ENCODE data around the gene TNFRSF12A.
A peak's percentile ranks its signal among the peaks of the same experiment; 100 is the strongest.

The TNFRSF12A gene, protein sequence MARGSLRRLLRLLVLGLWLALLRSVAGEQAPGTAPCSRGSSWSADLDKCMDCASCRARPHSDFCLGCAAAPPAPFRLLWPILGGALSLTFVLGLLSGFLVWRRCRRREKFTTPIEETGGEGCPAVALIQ

DNA sequence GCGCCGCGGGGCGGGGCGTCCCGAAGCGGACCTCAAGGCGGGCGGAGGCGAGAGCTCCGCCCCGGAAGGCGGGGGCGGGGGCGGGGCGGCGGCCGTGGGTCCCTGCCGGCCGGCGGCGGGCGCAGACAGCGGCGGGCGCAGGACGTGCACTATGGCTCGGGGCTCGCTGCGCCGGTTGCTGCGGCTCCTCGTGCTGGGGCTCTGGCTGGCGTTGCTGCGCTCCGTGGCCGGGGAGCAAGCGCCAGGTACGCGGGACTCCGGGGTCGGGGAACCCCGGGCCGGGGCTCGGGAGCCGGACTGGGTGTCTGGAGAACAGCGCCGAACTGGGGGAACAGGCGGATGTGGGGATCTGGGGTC lies at the start of gene TNFRSF12A:
Gene TNFRSF12A, plus strand, starts transcription at position 122 of the 357 bp plus-strand sequence. Its CDS starts 30 bp downstream, at position 152.
- Histone ChIP-seq H3K4me3 (ENCODE audit: low read depth, low read length) (peak within 1 kb of the TSS; percentile 94), H3K36me3 (ENCODE audit: control insufficient read depth, insufficient read depth, low read length) (peaks cover 24% of the 10 kb centered on the region), H3K9ac (ENCODE audit: low read length) (peak within 1 kb of the TSS; percentile 98), H3K9me3 (ENCODE audit: control insufficient read depth, insufficient read depth, low read depth, low read length) (no peaks in the 10 kb centered on the region), H3K27me3 (ENCODE audit: control insufficient read depth, insufficient read depth, low read length) (no peaks in the 10 kb centered on the region), H3K27ac (ENCODE audit: low read depth, low read length) (peak within 1 kb of the TSS; percentile 99), H3K4me1 (ENCODE audit: control insufficient read depth, insufficient read depth, low read length) (peaks cover 31% of the 10 kb centered on the region)

DNA sequence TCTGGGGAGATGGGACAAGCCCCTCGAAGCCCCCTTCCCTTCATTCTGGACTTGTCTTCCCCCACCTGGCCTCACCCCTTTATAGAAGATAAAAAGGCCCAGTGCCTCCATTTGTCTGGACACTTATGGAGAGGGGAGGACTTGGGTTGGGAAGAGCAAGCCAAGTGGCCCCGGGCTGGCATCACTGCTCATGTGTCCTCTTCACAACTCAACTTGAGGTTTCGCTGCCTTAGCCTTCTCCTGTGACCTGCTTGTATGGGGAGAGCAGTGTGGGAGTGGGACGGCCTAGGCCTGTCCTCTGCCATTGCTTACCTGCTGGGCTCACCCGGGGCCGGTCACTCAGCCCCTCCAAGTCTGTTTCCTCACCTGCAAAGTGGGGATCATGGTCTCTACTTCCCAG lies 49.6 kb upstream of the TNFRSF12A start:
- H3K27ac ChIP-seq (ENCODE audit: low read depth, low read length) = no peak overlapping the region
- H3K9me3 ChIP-seq (ENCODE audit: control insufficient read depth, insufficient read depth, low read depth, low read length) = no peaks in the 10 kb centered on the region
- peaks cover 45% of the 10 kb centered on the region for H3K36me3 ChIP-seq (ENCODE audit: control insufficient read depth, insufficient read depth, low read length)
- H3K9ac ChIP-seq (ENCODE audit: low read length) = peak overlapping the region; percentile 90
- peaks cover 28% of the 10 kb centered on the region; the same call in 1 of the 2 replicates for H3K27me3 ChIP-seq (ENCODE audit: control insufficient read depth, insufficient read depth, low read length)
- H3K4me3 ChIP-seq (ENCODE audit: low read depth, low read length) = peak overlapping the region; percentile 76
- peaks cover 14% of the 10 kb centered on the region for H3K4me1 ChIP-seq (ENCODE audit: control insufficient read depth, insufficient read depth, low read length)

DNA sequence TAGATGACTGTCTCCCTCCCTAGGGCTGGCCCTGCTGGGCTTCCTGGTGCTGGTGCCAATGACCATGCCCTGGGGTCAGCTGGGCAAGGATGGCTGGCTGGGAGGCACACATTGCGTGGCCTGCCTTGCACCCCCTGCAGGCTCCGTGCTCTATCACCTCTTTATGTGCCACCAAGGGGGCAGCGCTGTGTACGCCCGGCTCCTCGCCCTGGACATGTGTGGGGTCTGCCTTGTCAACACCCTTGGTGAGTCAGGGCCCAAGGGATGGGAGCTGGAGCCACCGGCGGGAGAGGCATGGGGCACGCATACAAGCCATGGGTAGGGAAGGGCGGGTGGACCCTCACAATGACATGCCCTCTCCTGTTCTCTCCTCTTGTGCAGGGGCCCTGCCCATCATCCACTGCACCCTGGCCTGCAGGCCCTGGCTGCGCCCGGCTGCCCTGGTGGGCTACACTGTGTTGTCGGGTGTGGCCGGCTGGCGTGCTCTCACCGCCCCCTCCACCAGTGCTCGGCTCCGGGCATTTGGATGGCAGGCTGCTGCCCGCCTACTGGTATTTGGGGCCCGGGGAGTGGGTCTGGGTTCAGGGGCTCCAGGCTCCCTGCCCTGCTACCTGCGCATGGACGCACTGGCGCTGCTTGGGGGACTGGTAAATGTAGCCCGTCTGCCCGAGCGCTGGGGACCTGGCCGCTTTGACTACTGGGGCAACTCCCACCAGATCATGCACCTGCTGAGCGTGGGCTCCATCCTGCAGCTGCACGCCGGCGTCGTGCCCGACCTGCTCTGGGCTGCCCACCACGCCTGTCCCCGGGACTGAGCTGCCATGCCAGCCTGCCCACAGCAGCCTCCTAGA lies 48.8 kb upstream of the TNFRSF12A start:
- H3K27ac ChIP-seq (ENCODE audit: low read depth, low read length) = no peak overlapping the region
- peaks cover 52% of the 10 kb centered on the region for H3K36me3 ChIP-seq (ENCODE audit: control insufficient read depth, insufficient read depth, low read length)
- H3K27me3 ChIP-seq (ENCODE audit: control insufficient read depth, insufficient read depth, low read length) = peaks cover 21% of the 10 kb centered on the region; the same call in 1 of the 2 replicates
- H3K4me3 ChIP-seq (ENCODE audit: low read depth, low read length) = peak overlapping the region; percentile 76; the same call in 1 of the 2 replicates
- no peak overlapping the region for H3K9ac ChIP-seq (ENCODE audit: low read length)
- H3K9me3 ChIP-seq (ENCODE audit: control insufficient read depth, insufficient read depth, low read depth, low read length) = no peaks in the 10 kb centered on the region
- H3K4me1 ChIP-seq (ENCODE audit: control insufficient read depth, insufficient read depth, low read length) = peaks cover 14% of the 10 kb centered on the region

DNA sequence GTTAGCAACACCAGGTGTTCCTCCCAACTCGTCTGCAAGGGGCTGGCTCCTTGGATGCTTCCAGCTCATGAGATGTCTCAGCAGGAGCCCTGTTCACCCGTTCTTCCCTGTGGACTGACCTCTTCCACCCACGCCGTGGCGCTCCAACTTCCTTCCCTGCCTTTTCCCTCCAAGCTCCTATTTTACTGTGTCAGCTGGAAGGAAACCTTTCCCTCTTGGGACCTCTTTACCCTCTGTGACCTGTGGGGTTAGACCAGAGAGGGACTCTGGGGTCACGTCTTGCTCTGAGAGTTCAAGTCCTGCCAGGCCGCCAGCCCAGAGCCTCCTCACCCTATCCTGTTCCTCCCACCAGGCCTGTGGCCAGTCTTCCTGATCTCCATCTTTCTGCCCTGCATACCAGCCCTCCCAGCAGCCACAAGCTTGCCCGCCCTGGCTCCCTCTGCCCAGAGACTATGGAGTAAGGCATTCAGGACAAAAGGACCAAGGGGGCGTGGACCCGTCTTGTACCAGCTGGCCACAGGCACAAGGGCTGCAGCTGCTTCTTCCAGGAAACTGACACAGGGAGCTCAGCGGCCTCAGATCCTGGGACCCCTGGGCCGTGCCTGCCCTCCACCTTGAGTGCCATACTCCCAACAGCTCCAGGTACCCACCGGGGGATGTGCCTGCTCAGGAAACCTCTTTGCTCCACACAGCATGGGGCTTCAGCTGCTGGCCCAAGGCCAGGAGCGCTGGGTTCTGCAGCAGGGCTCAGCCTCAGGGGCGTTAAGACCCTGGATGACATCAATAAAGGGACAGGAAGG lies 48.0 kb upstream of the TNFRSF12A start:
- peaks cover 60% of the 10 kb centered on the region for H3K36me3 ChIP-seq (ENCODE audit: control insufficient read depth, insufficient read depth, low read length)

DNA sequence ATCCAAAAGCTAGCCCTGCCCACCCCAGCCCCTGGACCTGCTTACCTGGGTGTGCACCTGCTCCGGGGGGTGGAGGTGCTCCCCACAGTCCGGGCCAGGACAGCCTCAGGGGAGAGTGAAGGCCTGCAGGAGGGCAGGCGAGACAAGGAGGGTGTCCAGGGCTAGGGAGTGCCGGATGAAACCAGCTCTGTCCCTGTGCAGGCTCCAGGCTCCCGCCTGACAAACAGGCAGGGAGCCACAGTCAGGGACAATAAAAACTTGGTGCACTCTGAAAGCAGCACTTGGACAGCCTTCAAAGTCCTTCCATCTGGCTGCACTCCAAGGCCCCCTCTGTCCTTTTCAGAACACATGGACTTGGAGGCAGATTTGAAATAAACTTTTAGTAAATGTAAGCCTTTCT lies 47.1 kb upstream of the TNFRSF12A start:
- no peak overlapping the region for H3K27ac ChIP-seq (ENCODE audit: low read depth, low read length)
- H3K27me3 ChIP-seq (ENCODE audit: control insufficient read depth, insufficient read depth, low read length) = peaks cover 6% of the 10 kb centered on the region; the same call in 1 of the 2 replicates
- no peak overlapping the region for H3K4me3 ChIP-seq (ENCODE audit: low read depth, low read length)
- peaks cover 14% of the 10 kb centered on the region for H3K4me1 ChIP-seq (ENCODE audit: control insufficient read depth, insufficient read depth, low read length)
- H3K9ac ChIP-seq (ENCODE audit: low read length) = no peak overlapping the region
- peaks cover 68% of the 10 kb centered on the region for H3K36me3 ChIP-seq (ENCODE audit: control insufficient read depth, insufficient read depth, low read length)
- no peaks in the 10 kb centered on the region for H3K9me3 ChIP-seq (ENCODE audit: control insufficient read depth, insufficient read depth, low read depth, low read length)

More for the DNA sequence above, 48.0 kb upstream of the TNFRSF12A start:
- Histone ChIP-seq H3K27me3 (ENCODE audit: control insufficient read depth, insufficient read depth, low read length) (peaks cover 15% of the 10 kb centered on the region; the same call in 1 of the 2 replicates), H3K4me1 (ENCODE audit: control insufficient read depth, insufficient read depth, low read length) (peaks cover 14% of the 10 kb centered on the region), H3K9ac (ENCODE audit: low read length) (no peak overlapping the region), H3K27ac (ENCODE audit: low read depth, low read length) (no peak overlapping the region), H3K9me3 (ENCODE audit: control insufficient read depth, insufficient read depth, low read depth, low read length) (no peaks in the 10 kb centered on the region), H3K4me3 (ENCODE audit: low read depth, low read length) (no peak overlapping the region)

DNA sequence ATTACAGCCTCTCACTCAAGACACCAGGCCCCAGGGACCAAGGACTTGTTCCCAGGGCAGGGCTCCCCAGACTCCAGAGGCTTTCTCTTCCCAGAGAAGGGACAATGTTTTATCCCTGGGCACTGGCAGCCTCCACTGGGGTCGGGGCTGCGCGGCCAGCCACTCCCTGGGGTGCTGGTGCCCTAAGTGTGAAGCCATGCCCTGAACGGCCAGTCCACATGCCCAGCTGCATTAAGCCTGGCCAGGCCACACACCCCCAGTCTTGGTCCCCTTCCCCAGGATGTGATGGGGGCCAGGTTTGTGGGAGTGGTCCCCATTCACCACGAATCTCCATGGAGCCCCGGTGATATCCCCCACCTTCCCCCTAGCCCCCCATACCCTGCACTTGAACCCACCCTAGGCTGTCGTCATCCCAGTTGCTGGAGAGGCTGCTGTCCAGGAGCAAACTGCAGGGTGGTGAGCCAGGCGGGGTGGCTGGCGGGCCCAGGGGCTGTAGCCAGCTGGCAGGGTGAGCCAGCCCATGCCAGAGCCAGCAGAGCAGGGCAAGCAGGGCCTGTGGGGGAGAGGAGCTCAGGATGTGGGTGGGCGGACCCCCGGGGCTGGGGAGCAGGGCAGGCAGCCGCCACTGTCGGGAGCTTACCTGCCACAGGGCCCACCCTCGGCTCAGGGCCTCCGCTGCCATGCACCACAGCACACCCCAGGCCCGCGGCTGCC lies 46.4 kb upstream of the TNFRSF12A start:
- no peaks in the 10 kb centered on the region for H3K27me3 ChIP-seq (ENCODE audit: control insufficient read depth, insufficient read depth, low read length)
- H3K27ac ChIP-seq (ENCODE audit: low read depth, low read length) = no peak overlapping the region
- H3K36me3 ChIP-seq (ENCODE audit: control insufficient read depth, insufficient read depth, low read length) = peaks cover 71% of the 10 kb centered on the region
- no peak overlapping the region for H3K4me3 ChIP-seq (ENCODE audit: low read depth, low read length)
- peaks cover 8% of the 10 kb centered on the region for H3K4me1 ChIP-seq (ENCODE audit: control insufficient read depth, insufficient read depth, low read length)
- no peak overlapping the region for H3K9ac ChIP-seq (ENCODE audit: low read length)
- no peaks in the 10 kb centered on the region for H3K9me3 ChIP-seq (ENCODE audit: control insufficient read depth, insufficient read depth, low read depth, low read length)

DNA sequence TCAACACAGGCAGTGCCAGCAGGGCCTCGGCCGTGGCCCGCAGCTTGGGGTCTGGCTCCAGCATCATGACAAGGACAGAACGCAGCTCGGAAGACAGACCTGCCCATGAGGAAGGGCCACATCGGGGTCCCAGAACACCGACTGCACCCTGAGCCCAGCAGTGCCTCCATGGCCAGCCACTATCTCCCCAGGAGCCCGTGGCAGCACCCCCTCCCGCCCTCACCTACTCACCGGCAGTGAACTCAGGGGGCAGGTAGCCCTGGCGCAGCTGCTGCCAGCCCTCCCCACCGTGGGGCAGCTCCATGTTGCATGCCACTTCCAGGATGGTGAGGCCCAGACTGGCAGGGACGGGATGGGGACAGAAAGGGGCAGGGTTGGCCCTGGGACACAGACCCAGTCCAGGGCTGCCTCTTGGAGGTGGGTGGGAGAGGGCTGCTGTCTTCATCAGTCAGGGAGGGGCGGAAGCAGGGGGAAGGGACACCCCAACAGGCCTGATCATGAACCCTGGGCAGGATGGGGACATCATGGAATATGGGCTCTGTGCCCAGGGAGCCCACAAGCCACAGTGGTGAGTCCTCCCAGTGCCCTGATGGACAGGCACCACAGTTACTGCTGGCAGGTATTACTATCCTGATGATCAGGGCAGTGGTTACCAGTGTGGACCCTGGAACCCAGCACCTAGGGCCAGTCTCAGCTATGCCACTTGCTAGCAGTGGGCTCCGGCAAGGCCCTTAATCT lies 45.7 kb upstream of the TNFRSF12A start:
- Histone ChIP-seq H3K27ac (ENCODE audit: low read depth, low read length) (no peak overlapping the region), H3K4me3 (ENCODE audit: low read depth, low read length) (no peak overlapping the region), H3K9ac (ENCODE audit: low read length) (no peak overlapping the region), H3K36me3 (ENCODE audit: control insufficient read depth, insufficient read depth, low read length) (peaks cover 71% of the 10 kb centered on the region), H3K27me3 (ENCODE audit: control insufficient read depth, insufficient read depth, low read length) (no peaks in the 10 kb centered on the region), H3K9me3 (ENCODE audit: control insufficient read depth, insufficient read depth, low read depth, low read length) (no peaks in the 10 kb centered on the region), H3K4me1 (ENCODE audit: control insufficient read depth, insufficient read depth, low read length) (peaks cover 11% of the 10 kb centered on the region)

DNA sequence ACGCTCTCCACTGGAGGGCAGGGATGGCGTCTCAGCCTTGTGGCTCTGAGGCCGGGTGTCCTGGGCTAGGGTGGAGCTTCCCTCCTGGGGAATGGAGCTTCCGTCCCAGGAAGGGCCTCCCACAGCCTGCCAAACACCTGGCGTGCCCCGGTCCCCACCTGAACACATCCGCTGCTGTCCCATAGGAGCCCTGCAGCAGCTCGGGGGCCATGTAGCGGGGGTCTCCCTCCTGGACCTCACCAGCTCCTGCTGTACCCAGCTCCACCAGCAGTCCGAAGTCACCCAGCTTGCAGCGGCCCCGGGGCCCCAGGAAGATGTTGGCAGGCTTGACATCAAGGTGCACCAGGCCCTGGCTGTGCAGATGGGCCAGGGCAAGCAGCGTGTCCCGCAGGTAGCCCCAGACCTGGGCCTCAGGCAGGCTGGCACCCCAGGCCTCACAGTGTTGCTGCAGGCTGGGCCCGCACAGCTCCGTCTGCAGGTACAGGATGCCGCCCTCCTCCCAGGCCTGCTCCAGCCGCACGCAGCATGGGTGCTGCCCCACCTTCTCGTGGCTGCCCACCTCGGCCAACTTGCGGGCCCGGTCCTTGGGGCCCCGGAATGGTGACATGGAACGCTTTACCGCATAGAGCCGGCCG lies 44.9 kb upstream of the TNFRSF12A start:
- Histone ChIP-seq H3K36me3 (ENCODE audit: control insufficient read depth, insufficient read depth, low read length) (peaks cover 71% of the 10 kb centered on the region), H3K4me1 (ENCODE audit: control insufficient read depth, insufficient read depth, low read length) (peaks cover 13% of the 10 kb centered on the region), H3K9me3 (ENCODE audit: control insufficient read depth, insufficient read depth, low read depth, low read length) (no peaks in the 10 kb centered on the region), H3K9ac (ENCODE audit: low read length) (no peak overlapping the region), H3K4me3 (ENCODE audit: low read depth, low read length) (no peak overlapping the region), H3K27ac (ENCODE audit: low read depth, low read length) (no peak overlapping the region), H3K27me3 (ENCODE audit: control insufficient read depth, insufficient read depth, low read length) (no peaks in the 10 kb centered on the region)

DNA sequence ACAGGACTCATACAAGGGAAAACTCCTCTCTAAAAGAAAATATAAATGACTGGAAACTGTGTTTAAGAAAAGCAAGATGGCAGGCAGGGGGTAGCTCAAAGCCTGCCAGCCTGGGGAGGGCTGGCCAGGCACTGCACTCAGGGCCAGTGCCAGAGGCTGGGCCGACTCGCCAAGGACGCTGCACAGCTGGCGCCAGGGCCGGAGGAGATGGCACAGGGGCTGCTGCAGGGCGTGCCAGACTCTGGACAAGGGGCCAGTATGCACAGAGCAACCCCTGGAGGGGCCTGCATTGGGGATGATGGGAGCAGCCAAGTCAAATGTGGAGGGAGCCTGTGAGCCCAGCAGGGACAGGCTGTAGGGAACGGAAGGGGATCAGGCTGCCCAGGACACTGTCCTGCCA lies 44.0 kb upstream of the TNFRSF12A start:
- peaks cover 10% of the 10 kb centered on the region for H3K4me1 ChIP-seq (ENCODE audit: control insufficient read depth, insufficient read depth, low read length)
- H3K27me3 ChIP-seq (ENCODE audit: control insufficient read depth, insufficient read depth, low read length) = no peaks in the 10 kb centered on the region
- peaks cover 70% of the 10 kb centered on the region for H3K36me3 ChIP-seq (ENCODE audit: control insufficient read depth, insufficient read depth, low read length)
- H3K27ac ChIP-seq (ENCODE audit: low read depth, low read length) = no peak overlapping the region
- H3K9ac ChIP-seq (ENCODE audit: low read length) = no peak overlapping the region
- H3K9me3 ChIP-seq (ENCODE audit: control insufficient read depth, insufficient read depth, low read depth, low read length) = no peaks in the 10 kb centered on the region
- no peak overlapping the region for H3K4me3 ChIP-seq (ENCODE audit: low read depth, low read length)

DNA sequence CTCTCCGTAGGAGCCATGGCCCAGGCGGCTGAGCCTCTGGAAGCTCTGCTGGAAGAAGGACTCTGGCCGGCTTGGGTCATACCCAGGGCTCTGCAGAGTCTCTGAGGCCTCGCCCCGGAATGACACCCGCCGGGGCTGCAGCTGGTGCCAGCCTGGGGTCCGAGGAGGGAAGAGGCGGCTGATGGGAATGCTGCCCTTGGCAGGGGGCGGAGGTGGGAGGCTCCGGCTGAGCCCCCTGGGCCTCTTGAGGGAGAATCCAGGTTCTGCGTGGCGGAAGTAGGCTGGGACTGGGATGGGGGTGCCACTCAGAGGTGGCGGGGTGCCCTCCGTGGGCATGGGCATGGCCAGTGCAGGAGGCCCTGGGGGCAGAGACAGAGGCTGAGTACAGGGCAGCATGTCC lies 43.5 kb upstream of the TNFRSF12A start:
- H3K27ac ChIP-seq (ENCODE audit: low read depth, low read length) = no peak overlapping the region
- H3K9ac ChIP-seq (ENCODE audit: low read length) = no peak overlapping the region
- H3K36me3 ChIP-seq (ENCODE audit: control insufficient read depth, insufficient read depth, low read length) = peaks cover 65% of the 10 kb centered on the region
- H3K4me3 ChIP-seq (ENCODE audit: low read depth, low read length) = no peak overlapping the region
- H3K4me1 ChIP-seq (ENCODE audit: control insufficient read depth, insufficient read depth, low read length) = peaks cover 15% of the 10 kb centered on the region
- H3K9me3 ChIP-seq (ENCODE audit: control insufficient read depth, insufficient read depth, low read depth, low read length) = no peaks in the 10 kb centered on the region
- H3K27me3 ChIP-seq (ENCODE audit: control insufficient read depth, insufficient read depth, low read length) = no peaks in the 10 kb centered on the region

Data from HUES6 (cell line).